ENCODE data around the gene THBS2.

DNA sequence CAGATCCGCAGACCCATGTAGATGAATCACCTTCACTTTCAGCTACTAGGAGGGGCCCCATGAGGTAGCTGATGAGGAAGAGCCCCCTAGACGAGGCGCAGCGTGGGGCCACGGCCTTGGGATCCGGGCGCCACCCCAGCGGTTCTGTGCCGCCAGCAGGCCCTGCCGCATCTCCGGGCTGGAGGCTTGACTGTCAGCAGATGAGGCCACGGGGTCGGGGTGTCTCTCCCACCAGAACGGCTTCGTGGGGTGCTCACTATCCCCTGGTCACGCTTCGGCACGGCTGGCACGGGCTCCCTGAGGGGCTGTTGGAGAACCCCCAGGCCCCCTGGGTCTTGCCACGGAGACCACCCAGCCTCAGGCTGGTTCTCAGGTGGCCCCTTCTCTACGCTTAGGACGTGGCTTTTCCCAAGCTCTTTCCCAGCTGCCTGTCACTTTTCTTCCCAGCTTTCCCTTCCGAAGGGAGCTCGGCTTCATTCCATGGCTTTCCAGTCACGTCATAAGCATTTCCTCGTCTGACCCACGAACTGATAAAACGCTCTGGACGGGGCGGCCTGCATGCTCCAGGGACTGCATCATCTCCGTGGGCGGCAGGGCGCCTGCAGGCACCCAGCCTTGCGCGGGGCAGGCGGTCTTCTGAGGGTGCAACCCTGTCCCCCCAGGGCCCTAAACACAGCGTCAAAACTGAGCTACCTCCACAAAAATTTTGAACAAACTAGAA is 85.9 kb downstream of the THBS2 start:
- no peak for TF ChIP-seq SMARCA5 (IDR thresholded peaks at IDR 0.05)
- no peak for TF ChIP-seq STAT3 (IDR thresholded peaks at IDR 0.05; ENCODE audit: low read depth, low read length)
- TF ChIP-seq YY1 (IDR thresholded peaks at IDR 0.05; ENCODE audit: low read depth, low read length), result no peak
- no peak for TF ChIP-seq JUND (IDR thresholded peaks at IDR 0.05; ENCODE audit: low read depth, low read length)
- no peak for TF ChIP-seq POLR2A (IDR thresholded peaks at IDR 0.05; ENCODE audit: low read depth, low read length)
- TF ChIP-seq IKZF2 (IDR thresholded peaks at IDR 0.05), result no peak
- no peak for TF ChIP-seq EZH2 (IDR thresholded peaks at IDR 0.05; ENCODE audit: borderline replicate concordance, control insufficient read depth, low read depth, low read length)
- no peak for TF ChIP-seq CTCF (IDR thresholded peaks at IDR 0.05 in 2 of 3, conservative IDR thresholded peaks at IDR 0.05 in 1 of 3; ENCODE audit: control insufficient read depth in 2 of 3, extremely low read depth in 1 of 3, insufficient read depth in 1 of 3, low read depth in 3 of 3, low read length in 3 of 3)
- no peak for TF ChIP-seq SREBF1 (IDR thresholded peaks at IDR 0.05; ENCODE audit: low read length)
- no peak for TF ChIP-seq CBX3 (IDR thresholded peaks at IDR 0.05; ENCODE audit: borderline replicate concordance, low read depth)

Measured in GM12878 (cell line).